H54 (cell line): ENCODE measurements around the gene ZFHX3.

Source experiments
- DNase-seq: peaks from one replicate; pipeline ENCODE4 v3.0.0; 2011; ENCODE audit warnings: low spot score, mixed read lengths; ENCODE audit not compliant: insufficient read length
- FAIRE-seq: peaks from 3 replicates; lab custom pipeline; 2011; peaks lifted over from hg19 to GRCh38; lab: Jason Lieb, UNC
- POLR2A ChIP-seq: IDR thresholded peaks from 2 replicates; pipeline ENCODE4 v1.6.1; 2011; ENCODE audit warnings: low read depth, mild to moderate bottlenecking, low read length

Gene ZFHX3

GRCh38 chr16:72891291-72892227 lies 156.4 kb downstream of the ZFHX3 start:
- FAIRE-seq = no peak
- TF ChIP-seq POLR2A = no peak
- no peak for DNase-seq

- TF ChIP-seq POLR2A = no peak
- FAIRE-seq = no peak
- no peak for DNase-seq
Measured at GRCh38 chr16:72890587-72890986, 157.3 kb downstream of the ZFHX3 start.

- FAIRE-seq = no peak
- no peak for DNase-seq
- no peak for TF ChIP-seq POLR2A
Measured at GRCh38 chr16:72889616-72890582, 158.0 kb downstream of the ZFHX3 start.

GRCh38 chr16:72887537-72887936 lies 160.4 kb downstream of the ZFHX3 start:
- no peak for DNase-seq
- no peak for TF ChIP-seq POLR2A
- FAIRE-seq = no peak

GRCh38 chr16:72886346-72886974 lies 161.5 kb downstream of the ZFHX3 start:
- no peak for TF ChIP-seq POLR2A
- DNase-seq = no peak
- no peak for FAIRE-seq

- no peak for FAIRE-seq
- TF ChIP-seq POLR2A = no peak
Measured at GRCh38 chr16:72884573-72884972, 163.4 kb downstream of the ZFHX3 start.

GRCh38 chr16:72884037-72884436 lies 163.9 kb downstream of the ZFHX3 start:
- peak; percentile 33 for DNase-seq
- FAIRE-seq = no peak
- no peak for TF ChIP-seq POLR2A

More at GRCh38 chr16:72884573-72884972, 163.4 kb downstream of the ZFHX3 start:
- no peak for DNase-seq

- no peak for TF ChIP-seq POLR2A
- FAIRE-seq = no peak
Measured at GRCh38 chr16:72879846-72880245, 168.1 kb downstream of the ZFHX3 start.

GRCh38 chr16:72878301-72879269 lies 169.3 kb downstream of the ZFHX3 start:
- no peak for DNase-seq
- no peak for TF ChIP-seq POLR2A

More at GRCh38 chr16:72879846-72880245, 168.1 kb downstream of the ZFHX3 start:
- DNase-seq = no peak

GRCh38 chr16:72877374-72878028 lies 170.4 kb downstream of the ZFHX3 start:
- FAIRE-seq (peak; percentile 11), DNase-seq (peak; percentile 68)
- TF ChIP-seq POLR2A = no peak

More at GRCh38 chr16:72878301-72879269, 169.3 kb downstream of the ZFHX3 start:
- FAIRE-seq = no peak

GRCh38 chr16:72876981-72877373 lies 171.0 kb downstream of the ZFHX3 start:
- no peak for FAIRE-seq
- no peak for TF ChIP-seq POLR2A
- no peak for DNase-seq

GRCh38 chr16:72876221-72876620 lies 171.7 kb downstream of the ZFHX3 start:
- DNase-seq (no peak), FAIRE-seq (no peak)
- TF ChIP-seq POLR2A = no peak
